DMS153 (cell line): ENCODE results near the gene KDELR3.

Experiments
- DNase-seq: peaks from one replicate; lab custom pipeline; 2025; lab: John Stamatoyannopoulos, UW

The KDELR3 gene

DNA sequence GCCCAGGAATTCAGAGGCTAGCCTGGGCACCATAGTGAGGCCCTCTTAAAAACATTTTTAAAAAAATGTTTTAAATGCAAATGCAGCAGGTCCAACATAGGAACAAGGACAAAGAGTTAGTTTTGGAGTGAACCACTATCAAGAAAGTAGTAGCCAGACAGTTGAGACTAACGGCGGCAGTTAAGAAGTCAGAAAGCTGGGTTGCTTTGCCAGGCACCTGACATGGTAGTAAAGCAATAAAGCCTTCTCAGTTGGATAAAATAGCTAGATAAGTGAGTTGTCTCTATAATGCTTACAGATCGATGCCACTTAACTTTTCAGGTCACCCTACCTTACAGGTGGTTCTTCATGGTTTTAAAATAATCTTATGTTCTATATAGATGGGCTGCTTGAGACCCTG lies 55.1 kb downstream of the KDELR3 start:
- DNase-seq: no peak

DNA sequence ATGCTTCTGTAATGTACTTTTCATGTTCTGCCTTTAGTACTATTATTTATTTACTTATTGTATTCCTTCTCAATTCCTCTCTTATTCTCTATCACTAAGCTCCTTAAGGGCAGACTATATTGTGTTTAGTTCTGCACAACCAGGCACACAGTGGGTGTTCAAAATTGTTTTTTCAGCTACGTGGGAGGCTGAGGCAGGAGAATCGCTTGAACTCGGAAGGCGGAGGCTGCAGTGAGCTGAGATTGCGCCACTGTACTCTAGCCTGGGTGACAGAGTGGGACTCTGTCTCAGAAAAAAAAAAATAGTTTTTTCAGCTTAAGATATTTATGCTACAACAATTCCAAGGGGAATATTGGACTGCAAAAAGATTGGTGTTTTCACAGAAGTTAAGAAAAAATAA lies 55.6 kb downstream of the KDELR3 start:
- DNase-seq: no peak

DNA sequence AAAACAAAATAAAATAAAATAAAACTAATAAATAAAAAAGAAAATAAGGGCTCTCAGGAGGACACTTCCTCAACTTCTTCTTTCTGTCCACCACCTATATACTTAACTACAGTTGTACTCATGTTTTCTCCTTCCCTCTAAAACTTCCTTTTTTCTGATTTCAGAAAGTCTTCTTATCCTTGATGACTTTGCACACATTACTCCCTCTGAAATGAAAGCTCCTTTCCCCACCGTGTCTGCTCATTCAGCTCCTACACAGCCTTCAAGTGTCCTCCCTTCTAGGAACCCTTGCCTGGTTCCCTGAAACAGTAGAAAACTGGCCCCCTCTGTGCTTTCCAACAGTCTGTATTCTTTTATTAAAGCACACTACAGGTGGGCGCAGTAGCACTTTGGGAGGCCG lies 56.5 kb downstream of the KDELR3 start:
- DNase-seq: no peak

DNA sequence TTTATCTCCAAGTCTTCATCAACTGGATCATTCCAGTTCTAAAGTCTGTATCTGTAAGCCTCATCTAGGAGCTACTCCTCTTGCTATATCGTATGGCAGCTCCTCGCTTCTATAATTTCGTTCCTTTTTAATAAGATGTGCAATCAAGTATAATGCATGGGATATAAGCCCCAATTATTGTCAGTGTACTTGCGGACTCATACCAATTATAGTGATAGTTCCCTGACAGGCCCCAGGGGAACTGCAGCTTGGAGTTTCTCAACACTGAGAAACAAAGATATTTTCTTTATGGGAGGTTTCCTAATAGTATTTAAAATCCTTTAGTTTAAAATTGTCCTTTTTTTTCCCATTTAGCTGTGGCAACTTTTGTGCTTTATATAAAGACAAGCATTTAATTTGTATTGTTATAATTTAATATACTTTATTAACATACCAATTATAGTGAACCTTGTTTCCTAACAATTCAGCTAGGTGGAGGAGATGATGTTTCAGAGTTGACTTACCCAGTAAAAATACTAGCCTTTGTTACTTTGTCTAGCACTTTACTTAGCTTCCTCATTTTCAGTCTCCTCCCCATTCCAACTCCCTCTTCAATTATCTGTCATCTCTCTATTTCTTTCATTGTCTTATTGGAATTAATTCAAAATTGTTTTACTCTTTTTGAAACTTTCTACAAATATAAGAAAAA lies 63.5 kb downstream of the KDELR3 start:
- no peak for DNase-seq
